ENCODE data around the gene FBXO33. TPM values are rescaled to one million over a fixed set of nuclear protein-coding genes. Genes with fewer than 3 reads are reported as not detected.

The FBXO33 gene
- total RNA-seq, 6 experiments from 2014 or later, result 4.3 to 6.0 (median 5.2) TPM

DNA sequence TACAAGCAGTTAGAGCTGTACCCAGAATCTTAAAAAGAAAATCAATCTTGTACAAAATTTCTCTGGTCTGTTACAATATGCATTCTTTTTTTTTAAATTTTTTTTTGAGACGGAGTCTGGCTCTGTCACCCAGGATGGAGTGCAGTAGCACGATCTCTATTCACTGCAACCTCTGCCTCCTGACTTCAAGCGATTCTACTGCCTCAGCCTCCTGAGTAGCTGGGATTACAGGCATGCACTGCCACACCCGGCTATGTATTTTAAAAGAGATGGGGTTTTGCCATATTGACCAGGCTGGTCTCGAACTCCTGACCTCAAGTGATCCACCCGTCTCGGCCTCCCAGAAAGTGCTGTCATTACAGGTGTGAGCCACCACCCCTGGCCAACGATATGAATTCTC, 4.1 kb downstream of the FBXO33 start:
- no peak for TF ChIP-seq POLR2A (IDR thresholded peaks at IDR 0.05)
- no peak for TF ChIP-seq CTCF (IDR thresholded peaks at IDR 0.05)
- Histone ChIP-seq H3K36me3 (no peaks in the 10 kb centered on the region), H3K27ac (no peak overlapping the region), H3K9me3 (no peaks in the 10 kb centered on the region), H3K4me1 (peaks cover 0 to 15% (median 7%) of the 10 kb centered on the region in 4 donors), H3K27me3 (no peaks in the 10 kb centered on the region), H3K4me3 (no peak overlapping the region)
- DNase-seq (no peak), ATAC-seq (no peak)
- WGBS (ENCODE audit: insufficient coverage, low coverage, low lambda C conversion rate, missing lambda C conversion rate), result 83% methylated on average over 7 of the region's 8 CpGs
- intact Hi-C loops (cut with DNase I), result no loop called here

DNA sequence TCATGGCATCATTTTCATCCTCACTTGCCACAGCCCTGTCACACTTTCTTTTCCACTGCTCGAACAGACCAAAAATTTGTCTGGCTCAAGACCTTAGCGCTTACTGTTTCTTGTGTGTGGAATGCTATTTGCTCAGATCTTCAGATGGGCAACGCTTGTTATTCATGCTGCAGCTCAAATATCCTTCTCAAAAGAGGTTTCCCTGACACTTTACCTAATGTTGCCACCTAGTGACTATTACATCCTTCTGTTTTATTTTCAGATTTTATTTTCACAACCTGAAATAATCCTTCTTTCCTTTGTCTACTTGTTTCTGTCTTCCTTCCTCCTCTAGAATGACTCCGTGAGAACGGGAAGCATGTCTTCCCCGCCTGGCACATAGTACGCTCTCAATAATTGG, 5.6 kb downstream of the FBXO33 start:
- Histone ChIP-seq H3K27me3 (no peaks in the 10 kb centered on the region), H3K36me3 (no peaks in the 10 kb centered on the region), H3K4me3 (no peak overlapping the region), H3K27ac (no peak overlapping the region), H3K4me1 (peaks cover 0 to 15% (median 7%) of the 10 kb centered on the region in 4 donors), H3K9me3 (no peaks in the 10 kb centered on the region)
- intact Hi-C loops (cut with DNase I), result no loop called here
- ATAC-seq (peak; percentile 48 to 65 (median 56)), DNase-seq (no peak)
- 30% methylated on average over 7 of the region's 7 CpGs for WGBS (ENCODE audit: insufficient coverage, low coverage, low lambda C conversion rate, missing lambda C conversion rate)
- TF ChIP-seq POLR2A (IDR thresholded peaks at IDR 0.05) (no peak), CTCF (IDR thresholded peaks at IDR 0.05) (peak; percentile 24 to 43 (median 34))

- no peak for DNase-seq
- Histone ChIP-seq H3K4me3 (no peak overlapping the region), H3K4me1 (peaks cover 0 to 15% (median 5%) of the 10 kb centered on the region in 4 donors), H3K9me3 (no peaks in the 10 kb centered on the region), H3K36me3 (no peaks in the 10 kb centered on the region), H3K27me3 (no peaks in the 10 kb centered on the region), H3K27ac (no peak overlapping the region)
- TF ChIP-seq POLR2A (IDR thresholded peaks at IDR 0.05) (no peak), CTCF (IDR thresholded peaks at IDR 0.05) (no peak)
- no peak for ATAC-seq
- intact Hi-C loops (cut with DNase I), result no loop called here
- 89% methylated on average over 3 of the region's 3 CpGs for WGBS (ENCODE audit: insufficient coverage, low coverage, low lambda C conversion rate, missing lambda C conversion rate)
These were observed 6.3 kb downstream of the FBXO33 start for GRCh38 chr14:39425947-39426346.

DNA sequence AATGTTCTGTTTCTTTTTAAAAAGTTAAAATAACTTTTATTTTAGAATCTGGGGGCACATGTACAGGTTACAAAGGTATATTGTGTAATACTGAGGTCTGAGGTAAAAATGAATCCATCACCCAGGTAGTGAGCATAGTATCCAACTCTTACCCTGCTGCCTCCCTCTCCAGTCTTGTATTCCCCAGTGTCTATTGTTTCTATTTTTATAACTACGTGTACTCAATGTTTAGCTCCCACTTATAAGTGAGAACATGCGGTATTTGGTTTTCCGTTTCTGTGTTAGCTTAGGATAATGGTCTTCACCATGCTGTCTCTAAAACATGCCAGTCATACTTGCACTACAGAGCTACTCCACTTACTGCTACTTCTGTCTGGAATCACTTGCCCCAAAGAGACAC, 8.4 kb downstream of the FBXO33 start:
- peaks cover 0 to 10% (median 0%) of the 10 kb centered on the region in 4 donors for H3K4me1 ChIP-seq
- H3K27me3 ChIP-seq, result no peaks in the 10 kb centered on the region
- ATAC-seq (no peak), DNase-seq (no peak)
- H3K27ac ChIP-seq, result no peak overlapping the region
- no peak for TF ChIP-seq POLR2A (IDR thresholded peaks at IDR 0.05)
- TF ChIP-seq CTCF (IDR thresholded peaks at IDR 0.05), result no peak
- intact Hi-C loops (cut with DNase I), result no loop called here
- 91% methylated on average over 3 of the region's 3 CpGs for WGBS (ENCODE audit: insufficient coverage, low coverage, low lambda C conversion rate, missing lambda C conversion rate)
- H3K36me3 ChIP-seq, result no peaks in the 10 kb centered on the region
- no peaks in the 10 kb centered on the region for H3K9me3 ChIP-seq
- no peak overlapping the region for H3K4me3 ChIP-seq

DNA sequence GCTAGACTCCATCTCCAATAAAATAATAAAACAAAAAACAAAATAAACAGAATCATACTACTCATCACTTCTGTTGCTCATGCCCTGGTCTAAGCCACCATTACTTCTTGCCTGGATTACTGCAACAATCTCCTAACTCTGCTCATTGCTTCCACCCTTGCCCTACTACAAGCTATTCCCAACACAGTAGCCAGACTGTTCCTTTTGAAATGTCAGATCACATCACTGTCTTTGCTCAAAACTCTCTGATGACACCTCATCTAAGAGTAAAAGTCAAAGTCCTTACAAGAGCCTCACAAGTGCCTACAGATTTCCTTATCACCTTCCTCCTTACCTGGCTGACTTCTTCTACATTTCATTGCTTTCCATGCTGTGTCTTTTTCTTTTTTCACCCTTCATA, 10.0 kb downstream of the FBXO33 start:
- ATAC-seq, result no peak
- intact Hi-C loops (cut with DNase I), result no loop called here
- H3K27me3 ChIP-seq, result no peaks in the 10 kb centered on the region
- no peak overlapping the region for H3K4me3 ChIP-seq
- DNase-seq, result no peak
- no peak for TF ChIP-seq CTCF (IDR thresholded peaks at IDR 0.05)
- no peak for TF ChIP-seq POLR2A (IDR thresholded peaks at IDR 0.05)
- H3K27ac ChIP-seq, result no peak overlapping the region
- H3K9me3 ChIP-seq, result no peaks in the 10 kb centered on the region
- no peaks in the 10 kb centered on the region for H3K36me3 ChIP-seq
- H3K4me1 ChIP-seq, result peaks cover 0 to 10% (median 0%) of the 10 kb centered on the region in 4 donors

All from right lobe of liver (tissue), 6 donors.